WTC11 (cell line): ENCODE results near the gene ARPC5. TPM values are rescaled to one million over a fixed set of nuclear protein-coding genes. Genes with fewer than 3 reads are reported as not detected.

Source experiments
- ATAC-seq: fragments of 200-7000 bp; cut with Tn5 transposase; 2 replicates; pipeline ENCODE4 v1.10.0; 2021; ENCODE audit warnings: mild to moderate bottlenecking, moderate library complexity
- CTCF ChIA-PET: fragments of 300-600 bp; sonication (Branson Sonifier 250); formaldehyde crosslinking; loops from one replicate; lab custom pipeline; 2021; ENCODE audit warnings: antibody characterized with exemption; lab: Charles Lee
- POLR2A ChIA-PET: fragments of 350-600 bp; sonication (Branson Sonifier 250); formaldehyde crosslinking; loops from one replicate; lab custom pipeline; 2021; ENCODE audit warnings: antibody characterized with exemption; lab: Charles Lee
- DNase-seq: peaks from one replicate; pipeline ENCODE4 v3.0.0; 2021; ENCODE audit warnings: low spot score
- H3K27ac Mint-ChIP-seq: 2 replicates; pipeline ENCODE4 v1.8.0; 2021; ENCODE audit warnings: mixed read lengths
- H3K27me3 Mint-ChIP-seq: 2 replicates; pipeline ENCODE4 v1.8.0; 2021; ENCODE audit warnings: low read depth, mild to moderate bottlenecking, moderate library complexity, mixed read lengths
- H3K36me3 Mint-ChIP-seq: 2 replicates; pipeline ENCODE4 v1.8.0; 2021; ENCODE audit warnings: mixed read lengths
- H3K4me1 Mint-ChIP-seq: 2 replicates; pipeline ENCODE4 v1.8.0; 2022; ENCODE audit warnings: mixed read lengths
- H3K4me3 Mint-ChIP-seq: 2 replicates; pipeline ENCODE4 v1.8.0; 2021; ENCODE audit warnings: mild to moderate bottlenecking, moderate library complexity, mixed read lengths
- H3K9me3 Mint-ChIP-seq: 2 replicates; pipeline ENCODE4 v1.8.0; 2021; ENCODE audit warnings: mixed read lengths
- ATF1 ChIP-seq: sonication (generic); formaldehyde crosslinking; IDR thresholded peaks from 2 replicates; pipeline ENCODE4 v1.8.1; 2023; ENCODE audit warnings: mild to moderate bottlenecking, moderate library complexity, missing genetic modification reagents
- E2F5 ChIP-seq: sonication (generic); formaldehyde crosslinking; IDR thresholded peaks from 2 replicates; pipeline ENCODE4 v1.8.1; 2022; ENCODE audit warnings: mild to moderate bottlenecking, moderate library complexity, missing genetic modification reagents
- ETV6 ChIP-seq: sonication (generic); formaldehyde crosslinking; IDR thresholded peaks from 2 replicates; pipeline ENCODE4 v1.8.1; 2022; ENCODE audit warnings: mild to moderate bottlenecking, missing genetic modification reagents
- FOXP4 ChIP-seq: sonication (generic); formaldehyde crosslinking; IDR thresholded peaks from 2 replicates; pipeline ENCODE4 v1.8.0; 2022; ENCODE audit warnings: mild to moderate bottlenecking, missing genetic modification reagents
- NFYB ChIP-seq: sonication (generic); formaldehyde crosslinking; conservative IDR thresholded peaks from 2 replicates; pipeline ENCODE4 v1.8.0; 2022; ENCODE audit warnings: low read depth, missing genetic modification reagents
- TEAD1 ChIP-seq: sonication (generic); formaldehyde crosslinking; IDR thresholded peaks from 2 replicates; pipeline ENCODE4 v1.8.0; 2022; ENCODE audit warnings: mild to moderate bottlenecking, missing genetic modification reagents
- TEAD4 ChIP-seq: sonication (generic); formaldehyde crosslinking; IDR thresholded peaks from 2 replicates; pipeline ENCODE4 v1.8.0; 2022; ENCODE audit warnings: mild to moderate bottlenecking, missing genetic modification reagents
- USF2 ChIP-seq: sonication (generic); formaldehyde crosslinking; IDR thresholded peaks from 2 replicates; pipeline ENCODE4 v1.8.1; 2023; ENCODE audit warnings: mild to moderate bottlenecking, missing genetic modification reagents, moderate library complexity
- ZNF317 ChIP-seq: sonication (generic); formaldehyde crosslinking; IDR thresholded peaks from 2 replicates; pipeline ENCODE4 v1.8.1; 2023; ENCODE audit warnings: low read depth, mild to moderate bottlenecking, moderate library complexity, missing genetic modification reagents, borderline replicate concordance
- ZNF423 ChIP-seq: fragments of 250-450 bp; sonication (Bioruptor Pico); IDR thresholded peaks from 2 replicates; pipeline ENCODE4 v2.1.2; 2022; ENCODE audit warnings: mild to moderate bottlenecking, moderate library complexity
- total RNA-seq: library from RNA; stranded (reverse); gene quantifications from 3 replicates; pipeline ENCODE4 v1.2.3, GENCODE V29; 2021
- TF ChIP-seq, protein P1 (sequence below): sonication (generic); formaldehyde crosslinking; IDR thresholded peaks from 2 replicates; pipeline ENCODE4 v1.8.0; 2022; ENCODE audit warnings: missing genetic modification reagents
- TF ChIP-seq, protein P2 (sequence below): sonication (generic); formaldehyde crosslinking; IDR thresholded peaks from 2 replicates; pipeline ENCODE4 v1.8.1; 2023; ENCODE audit warnings: mild to moderate bottlenecking, missing genetic modification reagents

ARPC5 gene
- total RNA-seq, 1 experiment from 2014 or later, result 51.7 TPM

- no peaks in the 10 kb centered on the region for H3K36me3 Mint-ChIP-seq
- no peak overlapping the region for H3K27ac Mint-ChIP-seq
- peaks cover 15% of the 10 kb centered on the region for H3K4me1 Mint-ChIP-seq
- H3K27me3 Mint-ChIP-seq, result peaks cover 15% of the 10 kb centered on the region
- POLR2A ChIA-PET, result no interaction called here
- H3K9me3 Mint-ChIP-seq, result no peaks in the 10 kb centered on the region
- no peak for TF ChIP-seq ZNF423 (CRISPR knock-in tag)
- TF ChIP-seq USF2, result no peak
- TF ChIP-seq, protein P1, sequence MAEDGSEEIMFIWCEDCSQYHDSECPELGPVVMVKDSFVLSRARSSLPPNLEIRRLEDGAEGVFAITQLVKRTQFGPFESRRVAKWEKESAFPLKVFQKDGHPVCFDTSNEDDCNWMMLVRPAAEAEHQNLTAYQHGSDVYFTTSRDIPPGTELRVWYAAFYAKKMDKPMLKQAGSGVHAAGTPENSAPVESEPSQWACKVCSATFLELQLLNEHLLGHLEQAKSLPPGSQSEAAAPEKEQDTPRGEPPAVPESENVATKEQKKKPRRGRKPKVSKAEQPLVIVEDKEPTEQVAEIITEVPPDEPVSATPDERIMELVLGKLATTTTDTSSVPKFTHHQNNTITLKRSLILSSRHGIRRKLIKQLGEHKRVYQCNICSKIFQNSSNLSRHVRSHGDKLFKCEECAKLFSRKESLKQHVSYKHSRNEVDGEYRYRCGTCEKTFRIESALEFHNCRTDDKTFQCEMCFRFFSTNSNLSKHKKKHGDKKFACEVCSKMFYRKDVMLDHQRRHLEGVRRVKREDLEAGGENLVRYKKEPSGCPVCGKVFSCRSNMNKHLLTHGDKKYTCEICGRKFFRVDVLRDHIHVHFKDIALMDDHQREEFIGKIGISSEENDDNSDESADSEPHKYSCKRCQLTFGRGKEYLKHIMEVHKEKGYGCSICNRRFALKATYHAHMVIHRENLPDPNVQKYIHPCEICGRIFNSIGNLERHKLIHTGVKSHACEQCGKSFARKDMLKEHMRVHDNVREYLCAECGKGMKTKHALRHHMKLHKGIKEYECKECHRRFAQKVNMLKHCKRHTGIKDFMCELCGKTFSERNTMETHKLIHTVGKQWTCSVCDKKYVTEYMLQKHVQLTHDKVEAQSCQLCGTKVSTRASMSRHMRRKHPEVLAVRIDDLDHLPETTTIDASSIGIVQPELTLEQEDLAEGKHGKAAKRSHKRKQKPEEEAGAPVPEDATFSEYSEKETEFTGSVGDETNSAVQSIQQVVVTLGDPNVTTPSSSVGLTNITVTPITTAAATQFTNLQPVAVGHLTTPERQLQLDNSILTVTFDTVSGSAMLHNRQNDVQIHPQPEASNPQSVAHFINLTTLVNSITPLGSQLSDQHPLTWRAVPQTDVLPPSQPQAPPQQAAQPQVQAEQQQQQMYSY, result no peak
- TF ChIP-seq, protein P2, sequence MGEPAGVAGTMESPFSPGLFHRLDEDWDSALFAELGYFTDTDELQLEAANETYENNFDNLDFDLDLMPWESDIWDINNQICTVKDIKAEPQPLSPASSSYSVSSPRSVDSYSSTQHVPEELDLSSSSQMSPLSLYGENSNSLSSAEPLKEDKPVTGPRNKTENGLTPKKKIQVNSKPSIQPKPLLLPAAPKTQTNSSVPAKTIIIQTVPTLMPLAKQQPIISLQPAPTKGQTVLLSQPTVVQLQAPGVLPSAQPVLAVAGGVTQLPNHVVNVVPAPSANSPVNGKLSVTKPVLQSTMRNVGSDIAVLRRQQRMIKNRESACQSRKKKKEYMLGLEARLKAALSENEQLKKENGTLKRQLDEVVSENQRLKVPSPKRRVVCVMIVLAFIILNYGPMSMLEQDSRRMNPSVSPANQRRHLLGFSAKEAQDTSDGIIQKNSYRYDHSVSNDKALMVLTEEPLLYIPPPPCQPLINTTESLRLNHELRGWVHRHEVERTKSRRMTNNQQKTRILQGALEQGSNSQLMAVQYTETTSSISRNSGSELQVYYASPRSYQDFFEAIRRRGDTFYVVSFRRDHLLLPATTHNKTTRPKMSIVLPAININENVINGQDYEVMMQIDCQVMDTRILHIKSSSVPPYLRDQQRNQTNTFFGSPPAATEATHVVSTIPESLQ (CRISPR knock-in tag), result no peak
- TF ChIP-seq ETV6 (CRISPR knock-in tag), result no peak
- no peak for TF ChIP-seq FOXP4 (CRISPR knock-in tag)
- no peak for TF ChIP-seq TEAD1 (CRISPR knock-in tag)
- no peak for TF ChIP-seq E2F5 (CRISPR knock-in tag)
- no peak for TF ChIP-seq ZNF317
- no peak for TF ChIP-seq ATF1 (CRISPR knock-in tag)
- no peak for ATAC-seq
- no peak for DNase-seq
- H3K4me3 Mint-ChIP-seq, result no peak overlapping the region
- CTCF ChIA-PET, result no interaction called here
Observed at GRCh38 chr1:183638649-183639387, 3.2 kb upstream of the ARPC5 start.

DNA sequence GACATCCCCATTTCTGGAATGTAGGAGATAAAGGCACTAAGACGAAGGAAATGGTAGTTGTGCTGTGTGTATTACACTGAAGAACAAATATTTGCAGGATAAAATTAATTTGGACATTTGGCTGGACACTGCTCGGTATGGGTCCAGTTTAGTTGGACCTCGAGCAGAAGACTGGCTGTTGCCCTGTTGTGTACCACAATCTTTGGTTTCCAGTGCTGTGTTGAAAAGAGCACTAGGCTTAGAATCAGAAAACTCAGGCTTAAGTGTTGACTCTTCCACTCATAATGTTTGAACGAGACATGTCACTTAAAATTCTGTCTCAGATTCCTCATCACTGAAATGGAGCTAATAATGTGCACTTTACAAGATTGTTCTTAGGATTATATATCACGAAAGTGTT, 1.2 kb upstream of the ARPC5 start:
- Mint-ChIP-seq H3K4me1 (peaks cover 30% of the 10 kb centered on the region), H3K36me3 (no peaks in the 10 kb centered on the region), H3K9me3 (no peaks in the 10 kb centered on the region), H3K27me3 (peaks cover 15% of the 10 kb centered on the region), H3K27ac (no peak overlapping the region), H3K4me3 (peak overlapping the region; percentile 98)
- ATAC-seq (no peak), DNase-seq (no peak)
- ChIA-PET CTCF (no interaction called here), POLR2A (no interaction called here)
- TF ChIP-seq TEAD4 (CRISPR knock-in tag), result no peak

DNA sequence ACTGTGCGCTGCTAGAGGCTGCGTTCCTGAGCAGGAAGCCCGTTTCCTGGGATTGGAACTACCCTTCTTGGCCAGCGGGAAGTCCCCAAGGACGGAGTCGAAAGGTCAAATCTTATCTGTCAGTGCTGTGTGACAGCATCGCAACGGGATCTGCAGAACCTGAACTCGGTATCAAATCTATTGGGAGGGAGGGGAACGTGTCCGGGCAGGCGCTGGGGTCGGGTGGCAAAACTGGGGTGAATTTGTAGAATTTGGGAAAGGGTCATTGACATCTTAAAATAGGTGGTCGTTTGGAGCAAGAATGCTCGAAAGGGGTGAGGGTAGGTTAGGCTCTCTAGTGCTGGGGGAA, 725 bp upstream of the ARPC5 start:
- ChIA-PET POLR2A (no interaction called here), CTCF (interaction anchor here (0.8 to 2.4 kb wide), 2 partner anchors 19 to 280 kb away, joined by 3 to 7 read pairs; no protein-coding TSS in a partner anchor)
- no peak overlapping the region for H3K27ac Mint-ChIP-seq
- H3K4me3 Mint-ChIP-seq, result peak overlapping the region; percentile 98
- peaks cover 15% of the 10 kb centered on the region for H3K27me3 Mint-ChIP-seq
- no peak for DNase-seq
- no peaks in the 10 kb centered on the region for H3K36me3 Mint-ChIP-seq
- TF ChIP-seq ATF1 (CRISPR knock-in tag), result 0 out of 2 replicates have a peak, but pooled peaks have one; percentile 19
- TF ChIP-seq, protein P1, result peak; percentile 80
- TF ChIP-seq NFYB (CRISPR knock-in tag), result no peak
- TF ChIP-seq, all 79 proteins: peak for 2
- H3K4me1 Mint-ChIP-seq, result peaks cover 32% of the 10 kb centered on the region
- no peaks in the 10 kb centered on the region for H3K9me3 Mint-ChIP-seq
- ATAC-seq, result no peak
